ENCODE results near the gene SHROOM1. TPM values are rescaled to one million over a fixed set of nuclear protein-coding genes. Genes with fewer than 3 reads are reported as not detected.

The SHROOM1 gene
- under 1 TPM; 0.21 to 0.64 TPM for total RNA-seq

DNA sequence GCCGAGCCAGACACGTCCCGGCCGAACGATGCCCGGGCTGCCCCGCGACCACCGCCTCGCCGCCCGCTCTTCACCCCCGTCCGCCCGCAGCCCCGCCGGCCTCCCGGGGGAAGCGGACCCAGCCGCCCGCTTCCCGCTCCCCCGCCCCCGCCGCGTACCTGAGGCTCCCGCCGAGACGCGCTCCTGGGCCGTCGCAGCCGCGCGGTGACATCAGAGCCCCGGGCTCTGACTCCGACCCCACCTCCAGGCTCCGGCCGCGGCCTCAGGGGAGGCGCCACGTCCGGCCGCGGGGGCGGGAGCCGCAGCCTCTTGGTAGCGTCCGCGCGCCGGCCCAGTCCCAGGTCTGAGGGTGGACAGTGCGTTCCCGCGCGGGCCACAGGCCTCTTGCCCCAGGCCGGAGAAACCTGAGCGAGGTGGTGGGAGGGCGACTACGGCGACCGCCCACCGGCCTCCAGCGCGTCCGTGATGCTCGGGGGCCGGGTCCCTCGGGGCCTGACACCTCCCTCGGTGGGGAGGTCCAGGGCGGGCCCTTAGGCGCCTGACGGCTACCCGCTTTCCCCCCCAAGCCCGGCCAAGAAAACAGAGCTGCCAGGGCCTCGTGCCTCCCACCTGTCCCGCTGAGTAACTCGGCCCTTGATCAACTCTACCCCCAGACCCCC, at the start of gene SHROOM1:
Gene SHROOM1, minus strand, starts transcription at position 212 of the 659 bp plus-strand sequence. CDS start 4,507 bp downstream, outside the sequence.
- H3K27me3 Mint-ChIP-seq (ENCODE audit: low read depth) = peaks cover 48% of the 10 kb centered on the region
- H3K27ac Mint-ChIP-seq = no peak within 1 kb of the TSS
- H3K4me3 Mint-ChIP-seq = peak within 1 kb of the TSS; percentile 79
- intact Hi-C loops (cut with micrococcal nuclease) = loop anchor here (1.0 kb wide), 3 partner anchors 36 to 222 kb away; partner anchors contain the start of genes GDF9, HSPA4 and UQCRQ
- H3K36me3 Mint-ChIP-seq (ENCODE audit: low read depth) = no peaks in the 10 kb centered on the region
- DNase-seq = no peak
- no peaks in the 10 kb centered on the region for H3K9me3 Mint-ChIP-seq
- H3K4me1 Mint-ChIP-seq (ENCODE audit: low read depth) = peaks cover 4% of the 10 kb centered on the region
- CTCF ChIA-PET = interaction anchor here (0.8 to 4.6 kb wide), 5 partner anchors 11 to 53 kb away, joined by 3 to 45 read pairs (median 5); no protein-coding TSS in a partner anchor

DNA sequence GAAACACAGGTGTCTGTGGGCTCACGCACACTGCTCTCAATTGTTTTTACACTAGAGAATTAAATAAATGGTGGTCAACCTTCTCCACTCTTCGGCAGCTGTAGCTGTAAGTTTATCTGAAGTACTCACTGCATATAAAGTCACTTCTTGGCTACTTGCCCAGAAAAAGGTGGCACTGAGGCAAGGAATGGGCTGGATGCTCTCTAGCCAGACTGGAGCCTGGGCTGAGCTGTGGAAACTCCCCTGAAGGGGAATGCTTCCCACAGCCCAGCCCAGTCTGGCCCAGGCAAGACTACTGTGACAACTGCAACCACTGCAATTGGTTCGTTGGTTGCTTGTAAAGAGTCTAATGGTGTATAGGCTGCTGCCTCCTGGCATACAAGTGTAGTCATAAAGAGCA, 47.5 kb upstream of the SHROOM1 start:
- Mint-ChIP-seq H3K27me3 (ENCODE audit: low read depth) (no peaks in the 10 kb centered on the region), H3K9me3 (no peaks in the 10 kb centered on the region), H3K27ac (no peak overlapping the region), H3K36me3 (ENCODE audit: low read depth) (peaks cover 2% of the 10 kb centered on the region), H3K4me1 (ENCODE audit: low read depth) (no peaks in the 10 kb centered on the region), H3K4me3 (no peak overlapping the region)
- no peak for DNase-seq
- CTCF ChIA-PET = no interaction called here
- intact Hi-C loops (cut with micrococcal nuclease) = no loop called here

DNA sequence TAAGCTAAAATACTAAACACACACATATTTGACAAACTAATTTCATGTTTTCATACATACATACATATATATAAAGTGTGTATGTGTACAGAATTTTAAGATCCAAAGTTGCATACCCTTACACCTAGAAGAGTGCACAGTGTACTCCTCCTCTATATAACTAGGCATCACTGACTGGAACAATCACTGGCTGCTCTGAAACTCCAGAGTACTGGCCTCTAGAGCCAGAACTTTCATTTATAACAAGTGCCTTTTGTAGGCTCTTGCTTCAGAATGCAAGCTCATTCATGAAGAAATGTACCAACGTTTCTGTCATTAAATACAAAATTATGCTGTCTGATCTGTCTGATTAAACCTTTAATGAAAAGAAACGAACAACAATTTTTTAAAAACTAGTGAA, 47.0 kb upstream of the SHROOM1 start:
- no peak for DNase-seq
- peaks cover 1% of the 10 kb centered on the region for H3K36me3 Mint-ChIP-seq (ENCODE audit: low read depth)
- intact Hi-C loops (cut with micrococcal nuclease) = no loop called here
- H3K27ac Mint-ChIP-seq = no peak overlapping the region
- H3K9me3 Mint-ChIP-seq = no peaks in the 10 kb centered on the region
- H3K4me3 Mint-ChIP-seq = no peak overlapping the region
- H3K27me3 Mint-ChIP-seq (ENCODE audit: low read depth) = no peaks in the 10 kb centered on the region
- no peaks in the 10 kb centered on the region for H3K4me1 Mint-ChIP-seq (ENCODE audit: low read depth)
- CTCF ChIA-PET = interaction anchor here (1.1 kb wide), 1 partner anchor 57 kb away, joined by 3 read pairs; no protein-coding TSS in a partner anchor

- intact Hi-C loops (cut with micrococcal nuclease) = no loop called here
- Mint-ChIP-seq H3K4me1 (ENCODE audit: low read depth) (no peaks in the 10 kb centered on the region), H3K27ac (no peak overlapping the region), H3K4me3 (no peak overlapping the region), H3K9me3 (no peaks in the 10 kb centered on the region), H3K36me3 (ENCODE audit: low read depth) (peaks cover 1% of the 10 kb centered on the region), H3K27me3 (ENCODE audit: low read depth) (no peaks in the 10 kb centered on the region)
- CTCF ChIA-PET = interaction anchor here (1.1 kb wide), 1 partner anchor 56 kb away, joined by 3 read pairs; no protein-coding TSS in a partner anchor
- DNase-seq = no peak
Measured at GRCh38 chr5:132876020-132876759, 45.7 kb upstream of the SHROOM1 start.

DNA sequence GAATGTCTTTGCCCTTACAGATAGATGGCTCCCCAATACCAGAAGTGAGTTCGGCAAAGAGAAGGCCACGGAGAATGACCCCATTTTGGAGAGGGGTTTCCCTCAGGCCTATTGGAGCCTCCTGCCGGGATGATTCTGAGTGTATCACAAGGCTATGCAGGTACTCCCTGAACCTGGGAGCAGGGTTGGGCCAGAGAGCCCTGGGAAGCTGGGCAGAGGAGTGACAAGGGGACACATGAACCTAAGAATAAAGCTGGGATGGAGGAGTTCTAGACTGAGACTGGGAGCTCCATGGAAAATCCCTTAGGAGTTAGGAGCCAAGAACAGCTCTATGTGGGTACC, 43.5 kb upstream of the SHROOM1 start:
- intact Hi-C loops (cut with micrococcal nuclease) = no loop called here
- H3K27me3 Mint-ChIP-seq (ENCODE audit: low read depth) = no peaks in the 10 kb centered on the region
- CTCF ChIA-PET = interaction anchor here (2.0 kb wide), 1 partner anchor 9 kb away, joined by 6 read pairs; no protein-coding TSS in a partner anchor
- no peaks in the 10 kb centered on the region for H3K9me3 Mint-ChIP-seq
- no peak overlapping the region for H3K27ac Mint-ChIP-seq
- peaks cover under 1% of the 10 kb centered on the region for H3K4me1 Mint-ChIP-seq (ENCODE audit: low read depth)
- no peak for DNase-seq
- peaks cover 6% of the 10 kb centered on the region for H3K36me3 Mint-ChIP-seq (ENCODE audit: low read depth)
- H3K4me3 Mint-ChIP-seq = no peak overlapping the region

DNA sequence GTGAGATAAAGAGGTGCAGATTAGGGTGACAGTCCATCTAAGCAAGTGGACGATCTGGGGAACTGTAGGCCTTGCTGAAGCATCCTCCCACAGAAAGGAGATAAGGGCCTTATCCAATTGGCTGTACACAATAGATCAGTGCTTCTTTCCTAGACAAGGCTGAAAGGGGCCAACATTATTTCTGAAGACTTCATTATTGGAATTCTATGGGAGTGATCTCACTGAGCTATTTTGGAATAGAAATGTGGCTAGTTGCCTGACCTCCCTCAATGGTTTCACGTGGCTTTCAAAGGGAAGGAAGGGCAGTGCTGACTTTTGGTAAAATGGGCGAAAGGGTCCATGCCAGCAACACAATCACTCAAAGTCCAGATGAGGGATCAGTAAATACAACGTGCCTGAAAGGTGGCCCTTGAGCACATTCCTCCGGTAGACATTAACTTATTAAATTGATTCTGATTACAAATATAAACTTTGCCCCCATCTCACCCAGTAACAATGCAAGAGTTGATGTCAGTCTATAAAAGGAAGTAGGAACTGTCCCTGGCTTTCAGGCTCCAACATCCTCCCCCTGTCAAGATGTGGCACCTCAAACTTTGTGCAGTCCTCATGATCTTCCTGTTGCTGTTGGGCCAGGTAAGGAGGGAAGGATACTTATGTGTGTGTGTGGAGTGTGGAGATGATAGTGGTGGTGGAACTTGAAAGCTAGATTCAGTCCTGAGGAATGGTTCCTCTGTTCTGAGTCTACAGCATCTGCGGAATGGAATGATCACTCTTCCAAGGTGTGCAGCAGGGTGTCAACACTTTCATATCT, 42.9 kb upstream of the SHROOM1 start, which contains the start of gene LEAP2:
Gene LEAP2, plus strand, starts transcription at position 550 of the 811 bp plus-strand sequence. Its CDS starts 27 bp downstream, at position 577.
- Mint-ChIP-seq H3K27ac (no peak within 1 kb of the TSS), H3K4me1 (ENCODE audit: low read depth) (peaks cover 5% of the 10 kb centered on the region), H3K9me3 (no peaks in the 10 kb centered on the region), H3K36me3 (ENCODE audit: low read depth) (peaks cover 10% of the 10 kb centered on the region), H3K4me3 (no peak within 1 kb of the TSS), H3K27me3 (ENCODE audit: low read depth) (no peaks in the 10 kb centered on the region)
- no peak for DNase-seq
- CTCF ChIA-PET = interaction anchor here (2.0 kb wide), 1 partner anchor 10 kb away, joined by 6 read pairs; no protein-coding TSS in a partner anchor
- intact Hi-C loops (cut with micrococcal nuclease) = no loop called here

- H3K36me3 Mint-ChIP-seq (ENCODE audit: low read depth) = peaks cover 14% of the 10 kb centered on the region
- CTCF ChIA-PET = interaction anchor here (0.6 kb wide), 1 partner anchor 14 kb away, joined by 5 read pairs; no protein-coding TSS in a partner anchor
Measured at GRCh38 chr5:132872788-132873118, 42.3 kb upstream of the SHROOM1 start.

GRCh38 chr5:132871459-132872284, 41.2 kb upstream of the SHROOM1 start:
- CTCF ChIA-PET = interaction anchor here (0.6 kb wide), 1 partner anchor 218 kb away, joined by 4 read pairs; no protein-coding TSS in a partner anchor
- Mint-ChIP-seq H3K36me3 (ENCODE audit: low read depth) (peaks cover 20% of the 10 kb centered on the region), H3K27me3 (ENCODE audit: low read depth) (no peaks in the 10 kb centered on the region), H3K9me3 (no peaks in the 10 kb centered on the region), H3K4me1 (ENCODE audit: low read depth) (peaks cover 15% of the 10 kb centered on the region), H3K4me3 (no peak overlapping the region), H3K27ac (no peak overlapping the region)
- intact Hi-C loops (cut with micrococcal nuclease) = no loop called here
- no peak for DNase-seq

More at GRCh38 chr5:132872788-132873118, 42.3 kb upstream of the SHROOM1 start:
- Mint-ChIP-seq H3K9me3 (no peaks in the 10 kb centered on the region), H3K27ac (no peak overlapping the region), H3K4me1 (ENCODE audit: low read depth) (peaks cover 9% of the 10 kb centered on the region), H3K27me3 (ENCODE audit: low read depth) (no peaks in the 10 kb centered on the region), H3K4me3 (no peak overlapping the region)
- no peak for DNase-seq
- intact Hi-C loops (cut with micrococcal nuclease) = no loop called here

DNA sequence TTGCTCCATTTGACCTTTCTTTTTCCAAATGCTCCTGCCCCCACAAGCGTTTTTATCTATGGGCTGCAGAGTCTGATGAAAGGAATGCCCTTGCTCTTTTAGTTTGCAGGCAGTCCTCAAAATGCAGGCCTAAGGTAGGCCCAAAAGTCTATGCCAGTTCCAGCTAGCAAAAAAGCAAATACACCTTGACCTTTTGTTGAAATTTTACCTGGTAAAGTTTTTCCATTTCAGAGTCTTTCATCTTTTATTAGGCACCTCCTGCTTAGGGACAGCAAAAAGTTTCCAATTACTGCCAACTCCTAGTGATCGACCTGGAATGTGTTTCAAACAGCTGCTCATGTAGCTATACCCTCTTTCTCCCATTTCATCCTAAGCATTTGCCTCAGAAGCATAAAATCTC, 40.4 kb upstream of the SHROOM1 start:
- Mint-ChIP-seq H3K27ac (no peak overlapping the region), H3K36me3 (ENCODE audit: low read depth) (peaks cover 24% of the 10 kb centered on the region), H3K27me3 (ENCODE audit: low read depth) (no peaks in the 10 kb centered on the region), H3K9me3 (no peaks in the 10 kb centered on the region), H3K4me3 (no peak overlapping the region), H3K4me1 (ENCODE audit: low read depth) (peaks cover 21% of the 10 kb centered on the region)
- intact Hi-C loops (cut with micrococcal nuclease) = no loop called here
- CTCF ChIA-PET = interaction anchor here (0.5 to 0.9 kb wide), 3 partner anchors 9 to 219 kb away, joined by 4 read pairs; no protein-coding TSS in a partner anchor
- DNase-seq = no peak

GRCh38 chr5:132868754-132869153, 38.3 kb upstream of the SHROOM1 start:
- intact Hi-C loops (cut with micrococcal nuclease) = loop anchor here (10.0 kb wide), 1 partner anchor 1356 kb away; the partner anchor contains the start of gene PPP2CA
- H3K36me3 Mint-ChIP-seq (ENCODE audit: low read depth) = peaks cover 24% of the 10 kb centered on the region
- H3K27ac Mint-ChIP-seq = no peak overlapping the region
- peaks cover 27% of the 10 kb centered on the region for H3K4me1 Mint-ChIP-seq (ENCODE audit: low read depth)
- CTCF ChIA-PET = interaction anchor here (1.2 to 1.4 kb wide), 2 partner anchors 15 to 49 kb away, joined by 3 to 4 read pairs; no protein-coding TSS in a partner anchor
- no peaks in the 10 kb centered on the region for H3K9me3 Mint-ChIP-seq
- no peaks in the 10 kb centered on the region for H3K27me3 Mint-ChIP-seq (ENCODE audit: low read depth)
- DNase-seq = no peak
- H3K4me3 Mint-ChIP-seq = no peak overlapping the region

- H3K27ac Mint-ChIP-seq = peak overlapping the region; percentile 97
- peaks cover 24% of the 10 kb centered on the region for H3K36me3 Mint-ChIP-seq (ENCODE audit: low read depth)
- H3K9me3 Mint-ChIP-seq = no peaks in the 10 kb centered on the region
- H3K4me3 Mint-ChIP-seq = peak overlapping the region; percentile 99
- CTCF ChIA-PET = interaction anchor here (0.6 to 1.6 kb wide), 5 partner anchors 21 to 341 kb away, joined by 3 to 5 read pairs (median 3); no protein-coding TSS in a partner anchor
- H3K27me3 Mint-ChIP-seq (ENCODE audit: low read depth) = no peaks in the 10 kb centered on the region
- H3K4me1 Mint-ChIP-seq (ENCODE audit: low read depth) = peaks cover 27% of the 10 kb centered on the region
- intact Hi-C loops (cut with micrococcal nuclease) = loop anchor here (10.0 kb wide), 1 partner anchor 1358 kb away; the partner anchor contains the start of gene PPP2CA
- DNase-seq = no peak
Measured at GRCh38 chr5:132867046-132867451, 36.6 kb upstream of the SHROOM1 start.

Data from activated naive CD4-positive, alpha-beta T cell treated with anti-CD3 and anti-CD28 coated beads for 36 hours (primary cell).